Cardiac muscle cell (in vitro differentiated cells and primary cell): ENCODE measurements around the gene HBG1. TPM values are rescaled to one million over a fixed set of nuclear protein-coding genes. Genes with fewer than 3 reads are reported as not detected.

Experiments
- DNase-seq, 2 donors: peaks; one replicate each; pipeline versions ENCODE4 v3.0.0 to v3.0.0-alpha.2; 2010 to 2017; ENCODE audit warnings: low read depth in 1 of 2, low spot score in 1 of 2
- H3K27ac ChIP-seq: fragments of 200-600 bp; sonication (generic); 2 replicates; pipeline ENCODE4 v1.5.1; 2016
- H3K27me3 ChIP-seq: fragments of 200-600 bp; sonication (generic); 2 replicates; pipeline ENCODE4 v1.6.0; 2016; ENCODE audit warnings: control low read depth
- H3K36me3 ChIP-seq: fragments of 200-600 bp; sonication (generic); 2 replicates; pipeline ENCODE4 v1.5.1; 2016; ENCODE audit warnings: control low read depth
- H3K4me1 ChIP-seq: fragments of 200-600 bp; sonication (generic); 2 replicates; pipeline ENCODE4 v1.8.1; 2017; ENCODE audit warnings: low read depth, mild to moderate bottlenecking, mixed run types
- H3K4me3 ChIP-seq: fragments of 200-600 bp; sonication (generic); 2 replicates; pipeline ENCODE4 v1.5.1; 2016; ENCODE audit warnings: mild to moderate bottlenecking
- H3K9me3 ChIP-seq: fragments of 200-600 bp; sonication (generic); 2 replicates; pipeline ENCODE4 v1.5.1; 2017; ENCODE audit warnings: low read depth, mild to moderate bottlenecking, control low read depth
- polyA plus RNA-seq: library from polyadenylated mRNA; unstranded; fragments of >200 nt; fragmentation: Nextera tagmentation; extraction: Ambion mirVana; gene quantifications from 2 replicates; pipeline ENCODE4 v1.2.1, GENCODE V29; 2016
- total RNA-seq: library from RNA; depleted of rRNA; stranded (reverse); fragments of >200 nt; gene quantifications from 2 replicates; pipeline ENCODE4 v1.2.3, GENCODE V29; 2016
- TF ChIP-seq, protein P1 (sequence below): IDR thresholded peaks from 2 replicates; pipeline ENCODE4 v1.5.1; 2012; ENCODE audit warnings: low read depth, mild to moderate bottlenecking, low read length

Gene HBG1
- total and polyA plus RNA-seq, 2 experiments from 2014 or later = not detected

DNA sequence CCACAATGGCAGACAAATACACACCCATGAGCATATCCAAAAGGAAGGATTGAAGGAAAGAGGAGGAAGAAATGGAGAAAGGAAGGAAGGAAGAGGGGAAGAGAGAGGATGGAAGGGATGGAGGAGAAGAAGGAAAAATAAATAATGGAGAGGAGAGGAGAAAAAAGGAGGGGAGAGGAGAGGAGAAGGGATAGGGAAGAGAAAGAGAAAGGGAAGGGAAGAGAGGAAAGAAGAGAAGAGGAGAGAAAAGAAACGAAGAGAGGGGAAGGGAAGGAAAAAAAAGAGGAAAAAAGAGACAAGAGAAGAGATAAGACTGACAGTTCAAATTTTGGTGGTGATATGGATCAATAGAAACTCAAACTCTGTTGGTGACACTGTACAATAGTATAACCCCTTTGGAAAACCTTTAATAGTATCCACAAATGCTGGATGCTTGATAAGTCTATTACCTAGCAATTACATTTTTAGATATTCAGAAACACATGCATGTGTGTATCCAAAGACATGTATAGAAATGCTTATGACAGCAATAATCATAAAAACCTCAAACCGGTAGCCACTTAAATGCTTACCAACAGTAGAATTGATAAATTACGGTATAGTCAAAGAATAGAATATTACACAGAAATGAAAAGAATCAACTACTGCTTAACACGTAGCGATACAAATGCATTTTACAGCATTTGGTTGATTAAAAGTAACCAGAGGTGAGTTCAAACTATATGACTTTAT lies 14.1 kb downstream of the HBG1 start:
- no peak for DNase-seq
- no peak overlapping the region for H3K27ac ChIP-seq
- H3K36me3 ChIP-seq = no peaks in the 10 kb centered on the region
- no peak overlapping the region for H3K4me3 ChIP-seq
- H3K27me3 ChIP-seq = no peaks in the 10 kb centered on the region
- no peaks in the 10 kb centered on the region for H3K9me3 ChIP-seq
- H3K4me1 ChIP-seq = peaks cover 9% of the 10 kb centered on the region
- TF ChIP-seq, protein P1, sequence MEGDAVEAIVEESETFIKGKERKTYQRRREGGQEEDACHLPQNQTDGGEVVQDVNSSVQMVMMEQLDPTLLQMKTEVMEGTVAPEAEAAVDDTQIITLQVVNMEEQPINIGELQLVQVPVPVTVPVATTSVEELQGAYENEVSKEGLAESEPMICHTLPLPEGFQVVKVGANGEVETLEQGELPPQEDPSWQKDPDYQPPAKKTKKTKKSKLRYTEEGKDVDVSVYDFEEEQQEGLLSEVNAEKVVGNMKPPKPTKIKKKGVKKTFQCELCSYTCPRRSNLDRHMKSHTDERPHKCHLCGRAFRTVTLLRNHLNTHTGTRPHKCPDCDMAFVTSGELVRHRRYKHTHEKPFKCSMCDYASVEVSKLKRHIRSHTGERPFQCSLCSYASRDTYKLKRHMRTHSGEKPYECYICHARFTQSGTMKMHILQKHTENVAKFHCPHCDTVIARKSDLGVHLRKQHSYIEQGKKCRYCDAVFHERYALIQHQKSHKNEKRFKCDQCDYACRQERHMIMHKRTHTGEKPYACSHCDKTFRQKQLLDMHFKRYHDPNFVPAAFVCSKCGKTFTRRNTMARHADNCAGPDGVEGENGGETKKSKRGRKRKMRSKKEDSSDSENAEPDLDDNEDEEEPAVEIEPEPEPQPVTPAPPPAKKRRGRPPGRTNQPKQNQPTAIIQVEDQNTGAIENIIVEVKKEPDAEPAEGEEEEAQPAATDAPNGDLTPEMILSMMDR = no peak

DNA sequence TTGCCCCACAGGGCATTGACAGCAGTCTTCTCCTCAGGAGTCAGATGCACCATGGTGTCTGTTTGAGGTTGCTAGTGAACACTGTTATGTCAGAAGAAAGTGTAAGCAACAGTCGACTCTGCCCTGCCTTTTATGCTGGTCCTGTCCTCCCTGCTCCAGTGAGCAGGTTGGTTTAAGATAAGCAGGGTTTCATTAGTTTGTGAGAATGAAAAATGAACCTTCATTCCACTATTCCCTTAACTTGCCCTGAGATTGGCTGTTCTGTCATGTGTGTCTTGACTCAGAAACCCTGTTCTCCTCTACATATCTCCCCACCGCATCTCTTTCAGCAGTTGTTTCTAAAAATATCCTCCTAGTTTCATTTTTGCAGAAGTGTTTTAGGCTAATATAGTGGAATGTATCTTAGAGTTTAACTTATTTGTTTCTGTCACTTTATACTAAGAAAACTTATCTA lies 15.2 kb downstream of the HBG1 start, which contains the start of gene HBD:
TSS of gene HBD (minus strand) at position 103 of the 454 bp plus-strand sequence. CDS start at position 53, 50 bp downstream.
- no peak within 1 kb of the TSS for H3K4me3 ChIP-seq

GRCh38 chr11:5233307-5233706 lies 16.4 kb downstream of the HBG1 start:
- Histone ChIP-seq H3K4me1 (peaks cover 9% of the 10 kb centered on the region), H3K4me3 (no peak overlapping the region), H3K27ac (no peak overlapping the region), H3K27me3 (no peaks in the 10 kb centered on the region), H3K9me3 (no peaks in the 10 kb centered on the region), H3K36me3 (no peaks in the 10 kb centered on the region)
- TF ChIP-seq, protein P1 = no peak
- no peak for DNase-seq

More for the DNA sequence above, 15.2 kb downstream of the HBG1 start, which contains the start of gene HBD:
- Histone ChIP-seq H3K27me3 (no peaks in the 10 kb centered on the region), H3K36me3 (no peaks in the 10 kb centered on the region), H3K27ac (no peak within 1 kb of the TSS), H3K4me1 (peaks cover 9% of the 10 kb centered on the region), H3K9me3 (no peaks in the 10 kb centered on the region)
- TF ChIP-seq, protein P1 = no peak
- DNase-seq = peak; percentile 3

- DNase-seq = no peak
- peaks cover 9% of the 10 kb centered on the region for H3K4me1 ChIP-seq
- TF ChIP-seq, protein P1 = no peak
- no peak overlapping the region for H3K27ac ChIP-seq
- H3K36me3 ChIP-seq = no peaks in the 10 kb centered on the region
- H3K4me3 ChIP-seq = no peak overlapping the region
- no peaks in the 10 kb centered on the region for H3K9me3 ChIP-seq
- H3K27me3 ChIP-seq = no peaks in the 10 kb centered on the region
These were observed 16.8 kb downstream of the HBG1 start for GRCh38 chr11:5232821-5233220.

- TF ChIP-seq, protein P1 = no peak
- no peaks in the 10 kb centered on the region for H3K27me3 ChIP-seq
- no peak overlapping the region for H3K4me3 ChIP-seq
- H3K9me3 ChIP-seq = no peaks in the 10 kb centered on the region
- no peak overlapping the region for H3K27ac ChIP-seq
- peaks cover 9% of the 10 kb centered on the region for H3K4me1 ChIP-seq
- H3K36me3 ChIP-seq = no peaks in the 10 kb centered on the region
- DNase-seq = no peak
These were observed 17.5 kb downstream of the HBG1 start for GRCh38 chr11:5232176-5232575.
